Breast epithelium (tissue), 3 donors: ENCODE results near the gene FBXL15.

Source experiments
- POLR2AphosphoS5 ChIP-seq, 3 donors: sonication (generic); formaldehyde crosslinking; IDR thresholded peaks; one replicate each; pipeline ENCODE4 v1.6.1; 2017; ENCODE audit warnings: antibody characterized with exemption in 3 of 3
- TF ChIP-seq, protein P1 (sequence below), 3 donors: fragments of 450-650 bp; IDR thresholded peaks; one replicate each; pipeline ENCODE4 v1.5.1; 2016 to 2017; ENCODE audit warnings: antibody characterized with exemption in 3 of 3, mild to moderate bottlenecking in 3 of 3, moderate library complexity in 3 of 3

DNA sequence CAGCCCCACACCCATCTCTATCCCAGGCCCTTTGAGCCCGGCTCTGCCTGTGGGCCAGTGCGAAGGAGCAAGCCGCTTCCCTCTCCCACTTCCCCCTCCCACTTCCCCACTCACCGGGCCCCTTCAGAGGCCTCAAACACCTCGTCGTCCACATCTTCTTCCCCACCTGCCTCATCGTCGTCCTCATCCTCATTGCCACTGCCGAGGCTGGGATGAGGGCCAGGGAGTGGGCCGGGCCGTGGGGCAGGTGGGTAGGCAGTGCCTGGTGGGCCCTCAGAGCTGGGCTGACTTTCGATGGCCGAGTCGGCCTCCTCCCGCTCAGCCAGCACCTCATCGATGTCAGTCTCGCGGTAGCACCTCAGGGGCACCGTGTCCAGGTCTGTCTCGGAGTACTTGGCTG is 5.9 kb upstream of the FBXL15 start:
- TF ChIP-seq, protein P1, sequence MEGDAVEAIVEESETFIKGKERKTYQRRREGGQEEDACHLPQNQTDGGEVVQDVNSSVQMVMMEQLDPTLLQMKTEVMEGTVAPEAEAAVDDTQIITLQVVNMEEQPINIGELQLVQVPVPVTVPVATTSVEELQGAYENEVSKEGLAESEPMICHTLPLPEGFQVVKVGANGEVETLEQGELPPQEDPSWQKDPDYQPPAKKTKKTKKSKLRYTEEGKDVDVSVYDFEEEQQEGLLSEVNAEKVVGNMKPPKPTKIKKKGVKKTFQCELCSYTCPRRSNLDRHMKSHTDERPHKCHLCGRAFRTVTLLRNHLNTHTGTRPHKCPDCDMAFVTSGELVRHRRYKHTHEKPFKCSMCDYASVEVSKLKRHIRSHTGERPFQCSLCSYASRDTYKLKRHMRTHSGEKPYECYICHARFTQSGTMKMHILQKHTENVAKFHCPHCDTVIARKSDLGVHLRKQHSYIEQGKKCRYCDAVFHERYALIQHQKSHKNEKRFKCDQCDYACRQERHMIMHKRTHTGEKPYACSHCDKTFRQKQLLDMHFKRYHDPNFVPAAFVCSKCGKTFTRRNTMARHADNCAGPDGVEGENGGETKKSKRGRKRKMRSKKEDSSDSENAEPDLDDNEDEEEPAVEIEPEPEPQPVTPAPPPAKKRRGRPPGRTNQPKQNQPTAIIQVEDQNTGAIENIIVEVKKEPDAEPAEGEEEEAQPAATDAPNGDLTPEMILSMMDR (IDR thresholded peaks at IDR 0.05), result no peak
- no peak for TF ChIP-seq POLR2AphosphoS5 (IDR thresholded peaks at IDR 0.05)
